ENCODE results near the gene MAP3K7CL.

GRCh38 chr21:29175408-29176134 is 45.1 kb downstream of the MAP3K7CL start:
- TF ChIP-seq POLR2AphosphoS5 (IDR thresholded peaks at IDR 0.05; ENCODE audit: low read depth, low read length) (no peak), TAF1 (IDR thresholded peaks at IDR 0.05; ENCODE audit: borderline replicate concordance, insufficient read depth, low read length) (no peak), SIN3A (IDR thresholded peaks at IDR 0.05; ENCODE audit: borderline replicate concordance, insufficient read depth, low read length) (0 out of 2 replicates have a peak, but pooled peaks have one; percentile 38), REST (IDR thresholded peaks at IDR 0.05; ENCODE audit: insufficient read depth in 1 of 2, low read depth in 2 of 2, low read length in 2 of 2) (no peak), FOXP2 (optimal IDR thresholded peaks at IDR 0.05; ENCODE audit: borderline replicate concordance, extremely low read depth, extremely low read length, insufficient read depth) (no peak)
